ENCODE measurements around the gene FCGR1A.
"Not testable (repeated sequence)": the region's sequence is repeated elsewhere in the genome, so short reads cannot be mapped to it uniquely, and the experiment has no call there.

Gene FCGR1A

DNA sequence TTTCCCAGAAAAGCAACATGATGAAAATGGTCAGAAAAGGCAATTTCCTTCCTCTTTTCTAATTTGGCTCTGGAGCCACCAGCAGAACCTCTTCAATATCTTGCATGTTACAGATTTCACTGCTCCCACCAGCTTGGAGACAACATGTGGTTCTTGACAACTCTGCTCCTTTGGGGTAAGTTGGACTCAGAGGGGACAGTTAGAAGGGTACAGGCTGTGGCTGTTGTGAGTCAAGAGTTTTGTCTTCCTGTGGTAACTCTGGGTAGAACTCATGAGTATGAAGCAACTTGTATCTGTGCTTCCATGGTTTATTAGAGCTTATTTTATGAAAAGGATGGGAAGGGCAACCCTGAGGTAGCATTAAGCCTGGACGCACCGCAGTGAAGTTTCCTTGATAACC lies at the start of gene FCGR1A:
TSS of gene FCGR1A (plus strand) at position 95 of the 400 bp plus-strand sequence. CDS start at position 145, 50 bp downstream.
- not testable (repeated sequence) for DNase-seq

DNA sequence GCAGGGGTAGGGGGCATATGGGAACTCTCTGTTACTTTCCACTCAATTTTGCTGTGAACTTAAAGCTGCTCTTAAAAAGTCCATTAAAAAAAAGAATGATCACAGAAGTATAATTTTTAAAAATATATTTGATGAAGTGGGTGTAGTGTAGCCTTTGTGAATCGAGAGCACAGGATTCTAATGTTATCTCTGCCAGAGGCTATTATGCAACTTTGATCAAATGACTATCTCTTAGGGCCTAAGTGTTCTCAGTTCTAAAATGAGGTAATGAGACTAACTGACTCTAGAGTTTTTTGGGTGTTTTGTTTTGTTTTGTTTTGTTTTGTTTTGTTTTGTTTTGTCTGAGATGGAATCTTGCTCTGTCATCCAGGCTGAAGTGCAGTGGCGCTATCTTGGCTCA lies 49.7 kb upstream of the FCGR1A start:
- not testable (repeated sequence) for DNase-seq

DNA sequence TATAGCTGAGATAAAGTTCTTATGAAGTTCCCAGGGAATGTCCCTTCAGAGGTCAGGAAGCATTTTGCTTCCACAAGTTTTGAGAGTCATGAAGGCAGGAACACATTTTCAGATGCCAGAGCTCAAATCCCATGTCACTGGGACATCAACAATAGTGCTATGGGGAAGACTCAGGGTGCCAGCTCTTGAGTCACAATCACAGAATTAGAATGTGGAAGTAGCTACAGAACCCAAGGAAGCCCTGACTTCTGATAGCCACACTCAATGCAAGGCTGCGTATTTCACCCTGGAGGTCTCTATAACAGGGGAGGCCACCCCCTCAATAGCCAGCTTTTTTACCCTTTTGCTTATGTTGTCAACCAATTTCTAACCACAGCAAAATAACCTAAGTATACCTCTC lies 47.8 kb upstream of the FCGR1A start:
- not testable (repeated sequence) for DNase-seq

DNA sequence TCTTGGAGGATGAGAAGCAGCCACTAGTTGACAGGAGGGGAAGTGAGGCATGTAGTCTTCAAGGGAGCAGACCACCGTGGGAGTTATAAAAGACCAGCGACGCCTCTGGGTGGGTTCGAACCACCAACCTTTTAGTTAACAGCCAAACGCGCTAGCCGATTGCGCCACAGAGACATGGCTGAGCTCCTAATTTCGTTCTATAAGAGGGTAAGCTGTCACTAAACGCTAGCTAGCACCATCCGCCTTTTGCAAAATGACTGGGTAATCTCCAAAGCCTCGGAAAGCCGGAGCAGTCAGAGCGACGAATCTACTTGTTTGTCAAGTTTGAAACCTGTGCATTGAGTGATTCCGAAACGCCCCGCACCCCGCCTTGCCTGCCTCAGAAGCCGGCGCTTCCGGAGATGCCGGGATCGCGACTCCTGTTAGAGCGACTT lies 42.3 kb upstream of the FCGR1A start:
- DNase-seq = not testable (repeated sequence)

DNA sequence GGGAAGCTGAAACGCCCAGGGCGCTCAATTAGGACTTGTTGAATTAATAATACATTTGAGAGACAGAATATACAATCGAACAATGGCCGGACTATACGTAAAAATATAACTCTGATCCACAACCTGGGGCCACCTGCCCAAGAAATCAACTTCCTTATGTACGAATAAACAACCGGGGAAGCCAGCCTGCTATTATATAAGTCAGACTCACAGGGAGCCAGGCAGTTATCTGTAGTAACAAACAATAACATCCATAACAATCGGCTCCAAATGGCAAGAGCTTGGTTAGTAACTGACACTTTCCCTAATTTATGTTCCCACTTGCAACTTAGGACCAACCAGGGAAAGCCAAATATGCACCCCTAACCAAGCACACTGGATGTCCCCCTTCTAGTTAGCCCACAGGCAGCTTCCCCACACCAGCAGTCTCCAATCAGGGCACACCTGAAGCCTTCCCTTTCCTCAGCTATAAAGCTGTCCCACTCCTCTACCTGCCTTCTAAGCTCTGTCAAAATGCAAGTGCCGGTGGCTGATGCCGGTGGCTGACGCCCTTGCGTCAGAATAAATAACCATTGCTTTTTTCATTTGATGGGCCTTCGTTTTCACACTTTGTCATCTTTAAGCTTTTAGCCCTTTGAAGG lies 41.8 kb upstream of the FCGR1A start:
- not testable (repeated sequence) for DNase-seq

DNA sequence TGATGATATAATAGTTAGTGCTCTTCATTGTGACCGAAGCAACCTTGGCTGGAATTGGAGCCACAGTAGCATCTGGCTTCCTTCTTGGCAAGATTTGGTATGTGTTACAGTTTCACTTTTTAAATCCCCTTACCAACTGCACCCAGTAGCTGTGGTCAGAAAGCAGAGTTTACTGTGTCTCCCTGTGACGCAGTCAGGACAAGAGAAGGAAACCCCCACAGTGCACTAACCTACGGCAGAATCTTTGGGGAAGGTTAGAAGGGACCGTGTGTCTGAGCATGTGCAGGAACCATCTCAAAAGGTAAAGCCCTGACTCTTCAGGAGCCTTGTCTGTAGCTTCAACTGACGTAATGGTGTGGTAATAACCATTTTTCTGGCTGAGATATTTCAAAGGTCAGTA lies 40.6 kb upstream of the FCGR1A start:
- not testable (repeated sequence) for DNase-seq

DNA sequence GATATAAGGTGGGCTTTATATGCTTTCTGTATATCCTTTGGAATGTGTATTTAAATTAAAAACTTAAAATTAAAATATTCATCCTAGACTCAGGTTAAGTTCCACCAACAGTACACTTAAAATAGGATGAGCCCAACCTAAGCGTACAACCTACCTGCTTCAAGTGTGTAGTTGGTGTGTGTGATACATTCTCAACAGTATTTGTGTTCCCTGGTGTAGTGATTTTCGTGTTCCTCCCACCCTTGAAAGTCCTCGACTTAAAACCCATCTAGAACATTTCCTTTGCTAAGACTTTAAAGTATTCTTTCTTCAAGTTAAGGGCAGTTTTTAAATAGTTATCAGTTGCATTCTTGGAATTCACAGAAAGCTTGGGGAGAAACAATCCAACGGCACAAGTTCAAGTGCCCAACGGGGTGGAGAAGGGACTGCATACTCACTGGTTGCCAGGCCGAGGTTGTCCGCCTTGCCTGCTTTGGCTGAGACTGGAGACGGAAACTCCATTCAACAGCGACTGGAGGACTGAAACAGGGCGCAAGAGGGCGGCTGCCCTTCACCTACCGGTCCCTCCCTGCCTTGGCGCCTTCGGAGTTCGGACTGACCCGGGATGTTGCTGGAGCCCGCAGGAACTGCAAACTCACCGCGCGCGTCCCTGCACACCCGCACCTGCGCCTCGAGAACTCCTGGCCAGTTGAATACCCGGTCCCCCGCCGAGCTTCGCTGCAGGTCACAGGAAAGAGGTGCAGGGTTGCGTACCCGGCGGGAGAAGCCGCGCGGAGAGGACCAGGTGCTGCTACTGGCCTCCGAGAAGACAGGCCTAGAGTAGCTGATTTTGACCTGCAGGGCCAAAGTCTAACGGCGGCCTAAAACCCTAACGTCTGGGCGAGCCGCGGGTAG lies 35.8 kb upstream of the FCGR1A start:
- DNase-seq = not testable (repeated sequence)

DNA sequence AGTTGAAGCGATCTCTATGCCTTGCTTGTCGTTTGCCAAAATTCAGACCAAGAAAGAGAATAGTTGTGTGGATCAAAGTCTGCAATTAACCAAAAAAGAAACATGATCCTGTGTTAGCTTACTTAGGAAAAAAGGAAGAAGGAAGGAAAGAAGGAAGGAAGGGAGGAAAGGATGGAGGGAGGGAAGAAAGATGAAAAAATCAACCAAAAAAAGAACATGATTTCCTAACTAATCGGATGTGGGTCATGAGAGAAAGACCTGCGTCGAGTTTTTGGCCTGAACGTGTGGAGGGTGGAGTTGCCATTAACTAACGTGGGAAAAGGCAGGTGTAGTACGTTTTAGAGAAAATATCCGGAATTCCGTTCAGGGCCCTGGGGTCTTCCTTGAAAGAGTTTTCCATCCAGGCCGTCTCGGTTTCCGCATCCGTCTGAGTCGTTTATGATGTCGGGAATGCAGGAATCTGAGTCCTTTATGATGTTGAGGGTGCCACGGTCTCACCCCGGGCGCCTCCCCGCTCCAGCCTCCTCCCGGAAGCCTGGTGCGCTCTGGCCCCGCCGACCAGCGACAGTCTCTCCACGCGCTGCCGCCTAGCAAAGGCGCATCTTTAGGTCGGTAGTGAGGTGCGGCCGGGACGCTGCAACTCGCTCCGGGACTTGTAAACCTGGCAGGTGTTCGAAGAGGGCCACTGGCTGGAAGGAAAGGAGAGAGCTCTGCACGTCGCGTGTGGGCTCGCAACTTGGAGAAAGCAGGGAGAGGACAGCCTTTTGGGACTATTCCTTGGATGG lies 34.9 kb upstream of the FCGR1A start:
- DNase-seq = not testable (repeated sequence)

DNA sequence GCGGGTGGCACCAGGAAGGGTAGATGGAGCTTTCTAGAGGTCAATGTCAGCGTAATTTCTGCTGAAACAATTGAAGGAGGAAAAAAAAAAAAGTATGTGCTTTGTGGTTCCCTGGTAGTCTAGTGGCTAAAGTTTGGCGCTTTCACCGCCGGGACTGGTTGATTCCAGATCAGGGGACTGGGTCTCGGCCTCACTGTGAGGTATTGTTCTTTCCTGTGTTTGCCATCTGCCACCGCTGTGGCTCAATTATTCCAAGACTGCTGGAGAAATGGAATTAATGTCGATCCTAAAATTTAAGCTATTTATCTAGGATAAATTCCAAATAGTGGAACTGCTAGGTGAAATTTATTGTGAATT lies 34.4 kb upstream of the FCGR1A start:
- DNase-seq = not testable (repeated sequence)

DNA sequence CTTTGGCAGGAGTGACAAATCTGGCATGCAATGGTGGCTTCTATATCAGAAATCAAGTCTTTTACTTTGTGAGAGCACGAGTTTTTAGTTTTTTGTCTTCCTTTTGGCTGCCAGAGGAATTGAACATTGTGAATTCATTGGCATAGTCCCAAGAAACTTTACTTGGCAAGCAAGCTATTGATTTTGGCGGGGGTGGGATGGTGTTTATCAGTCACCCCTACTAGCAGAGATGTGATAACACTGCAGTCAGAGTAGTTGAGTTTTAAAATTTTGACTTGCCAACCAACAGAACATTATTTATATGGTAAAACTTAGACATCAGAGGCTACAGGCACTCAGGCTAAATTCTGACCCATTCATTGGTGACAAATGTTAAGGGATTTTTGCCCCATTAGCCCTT lies 31.9 kb upstream of the FCGR1A start:
- DNase-seq = not testable (repeated sequence)

DNA sequence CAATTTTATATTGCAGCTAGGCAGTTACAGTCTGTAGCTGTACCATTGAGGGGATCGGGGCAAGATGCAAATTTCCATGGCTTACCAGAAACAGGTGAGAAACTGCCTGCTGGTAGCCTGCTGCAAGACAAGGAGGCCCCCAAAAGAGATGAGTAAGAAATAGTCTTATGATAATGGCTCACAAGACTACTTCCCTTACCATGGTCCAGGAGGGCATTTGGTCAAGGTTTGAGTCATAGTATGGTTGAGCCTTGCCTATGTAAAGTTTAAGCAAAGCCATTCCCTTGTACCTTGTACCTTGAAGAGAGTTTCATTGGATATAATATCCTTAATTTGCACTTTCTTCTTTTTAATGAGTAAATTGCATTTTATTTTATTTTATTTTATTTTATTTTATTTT lies 30.3 kb upstream of the FCGR1A start:
- not testable (repeated sequence) for DNase-seq

DNA sequence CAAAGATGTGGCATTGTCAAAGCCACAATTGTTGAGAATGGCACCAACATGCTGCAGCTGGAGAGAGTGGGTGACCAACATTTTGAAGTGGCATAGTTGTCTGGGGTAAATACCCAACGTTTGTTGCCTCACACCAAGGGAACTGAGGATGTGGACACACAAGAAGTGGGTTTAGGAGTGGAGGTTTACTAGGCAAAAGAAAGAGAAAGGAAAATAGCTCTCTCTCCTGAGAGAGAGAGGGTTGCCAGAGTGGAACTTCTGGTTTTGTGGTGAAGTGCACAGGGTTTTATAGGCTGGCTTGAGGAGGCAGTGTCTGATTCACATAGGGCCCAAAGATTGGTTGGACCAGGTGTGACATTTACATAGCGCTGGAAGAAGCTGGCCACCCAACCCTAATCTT lies 29.0 kb upstream of the FCGR1A start:
- not testable (repeated sequence) for DNase-seq

DNA sequence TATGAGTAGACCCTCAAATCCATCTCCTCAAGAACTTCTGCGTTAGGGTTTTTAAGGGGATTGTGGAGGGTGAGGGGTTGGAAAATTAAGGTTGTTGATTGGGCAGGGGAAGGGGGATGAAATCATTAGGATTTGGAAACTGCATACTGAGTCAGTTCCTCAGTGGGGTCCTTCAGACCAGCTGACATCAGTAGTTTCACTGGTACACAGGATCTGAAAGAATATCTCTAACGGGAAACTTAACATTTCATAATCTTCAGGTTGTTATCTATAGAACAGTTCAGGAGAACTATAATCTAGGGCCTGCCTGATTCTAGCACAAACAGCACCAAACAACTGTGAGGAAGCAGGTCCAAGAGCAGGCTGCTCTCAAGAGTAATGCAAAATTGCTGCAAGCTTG lies 27.2 kb upstream of the FCGR1A start:
- DNase-seq = not testable (repeated sequence)

DNA sequence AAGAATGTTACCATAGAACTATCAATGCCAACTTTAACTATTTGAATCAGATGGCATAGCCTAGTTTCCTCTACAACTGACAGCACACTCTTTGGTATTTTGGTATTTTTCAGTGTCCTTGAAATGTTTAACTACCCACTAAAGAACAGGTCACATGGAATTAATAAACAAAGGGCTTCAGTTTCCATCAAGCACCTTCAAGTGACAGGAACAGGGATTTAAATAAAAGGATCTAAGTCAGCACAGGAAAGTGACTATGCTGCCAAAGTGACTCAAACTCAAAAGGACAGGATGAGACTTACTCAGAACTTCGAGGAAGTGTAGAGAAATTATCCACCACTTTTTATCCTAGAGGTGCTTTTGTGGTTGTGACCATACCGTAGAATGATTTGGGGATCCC lies 20.2 kb upstream of the FCGR1A start:
- not testable (repeated sequence) for DNase-seq

DNA sequence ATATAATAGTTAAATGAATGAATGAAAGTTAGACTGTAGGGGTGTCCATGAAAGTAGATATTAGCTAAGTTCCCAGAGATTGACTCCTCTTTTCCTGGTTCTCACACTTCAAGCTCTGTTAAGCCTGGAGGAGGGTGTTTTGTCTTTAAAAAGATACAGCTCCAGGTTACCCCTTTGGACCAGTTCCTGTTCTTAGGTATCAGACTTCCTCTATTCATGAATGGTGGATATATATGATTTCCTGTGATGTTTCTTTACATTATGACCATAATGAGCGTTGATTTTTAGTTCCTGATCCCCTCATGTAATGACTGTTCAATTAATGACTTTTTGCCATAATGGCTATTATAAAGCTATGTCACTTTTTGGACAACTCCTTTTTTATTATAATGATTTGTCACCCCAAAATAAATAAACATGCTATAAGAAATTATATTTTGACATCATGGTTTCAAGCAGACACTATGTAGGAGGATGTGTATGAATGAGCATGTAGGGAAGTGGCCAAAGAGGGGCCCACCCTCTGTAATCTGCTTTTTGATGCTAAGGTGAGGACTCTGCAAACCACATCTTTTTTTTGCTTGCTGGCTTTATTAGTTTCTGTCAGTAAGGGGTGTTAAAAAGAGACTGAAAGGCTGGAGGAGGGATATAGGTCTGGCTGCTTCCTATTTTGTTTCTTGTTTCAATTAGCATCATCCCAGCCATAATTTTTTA lies 18.2 kb upstream of the FCGR1A start:
- not testable (repeated sequence) for DNase-seq

DNA sequence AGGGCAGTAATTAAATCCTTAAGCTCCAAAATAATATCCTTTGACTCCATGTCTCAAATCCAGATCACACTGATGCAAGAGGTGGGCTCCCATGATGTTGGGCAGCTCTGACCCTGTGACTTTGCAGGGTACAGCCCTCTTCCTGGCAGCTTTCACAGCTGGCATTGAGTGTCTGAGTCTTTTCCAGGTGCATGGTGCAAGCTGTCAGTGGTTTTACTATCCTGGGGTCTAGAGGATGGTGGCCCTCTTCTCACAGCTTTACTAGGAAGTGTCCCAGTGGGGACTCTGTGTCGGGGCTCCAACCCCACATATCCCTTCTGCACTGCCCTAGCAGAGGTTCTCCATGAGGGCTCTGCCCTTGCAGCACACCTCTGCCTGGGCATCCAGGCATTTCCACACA lies 16.3 kb upstream of the FCGR1A start:
- DNase-seq = not testable (repeated sequence)

DNA sequence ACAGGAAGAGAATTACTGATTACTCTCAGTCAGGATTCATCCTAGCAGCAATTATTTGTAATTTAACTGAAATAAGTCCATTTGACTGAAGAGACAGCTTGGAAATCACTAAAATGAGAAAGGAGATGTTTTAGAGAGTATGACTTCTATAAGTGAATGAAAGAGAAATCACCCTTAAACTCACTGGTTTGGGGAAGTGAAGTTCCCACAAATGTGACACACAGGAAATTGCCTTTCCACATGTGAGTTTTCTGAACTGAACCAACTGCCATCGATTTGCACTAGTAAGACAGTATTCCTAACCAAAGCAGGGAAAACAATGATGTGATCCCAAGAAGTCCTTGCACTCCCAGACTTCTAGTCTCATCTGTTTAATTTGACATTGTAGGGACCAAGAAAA lies 13.3 kb upstream of the FCGR1A start:
- DNase-seq = not testable (repeated sequence)

DNA sequence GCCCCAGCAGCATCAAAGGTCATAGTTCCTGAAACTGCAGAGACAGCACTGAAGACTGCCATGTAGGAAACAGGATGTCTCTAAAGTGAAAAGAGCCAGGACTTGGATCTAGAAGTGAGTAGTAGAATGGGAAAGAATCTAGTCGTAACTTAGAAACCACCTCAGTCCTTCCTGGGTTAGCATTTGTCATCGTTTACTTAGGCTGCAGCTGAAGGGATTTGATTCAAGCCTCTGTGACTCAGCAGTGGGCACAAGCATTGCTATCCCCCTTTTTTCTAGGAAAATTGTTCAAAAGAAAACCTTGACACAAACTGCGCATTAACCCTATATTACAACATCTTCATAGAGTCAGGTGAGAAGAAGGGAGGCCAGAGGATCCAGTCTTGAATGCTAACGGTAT lies 11.8 kb upstream of the FCGR1A start:
- not testable (repeated sequence) for DNase-seq

DNA sequence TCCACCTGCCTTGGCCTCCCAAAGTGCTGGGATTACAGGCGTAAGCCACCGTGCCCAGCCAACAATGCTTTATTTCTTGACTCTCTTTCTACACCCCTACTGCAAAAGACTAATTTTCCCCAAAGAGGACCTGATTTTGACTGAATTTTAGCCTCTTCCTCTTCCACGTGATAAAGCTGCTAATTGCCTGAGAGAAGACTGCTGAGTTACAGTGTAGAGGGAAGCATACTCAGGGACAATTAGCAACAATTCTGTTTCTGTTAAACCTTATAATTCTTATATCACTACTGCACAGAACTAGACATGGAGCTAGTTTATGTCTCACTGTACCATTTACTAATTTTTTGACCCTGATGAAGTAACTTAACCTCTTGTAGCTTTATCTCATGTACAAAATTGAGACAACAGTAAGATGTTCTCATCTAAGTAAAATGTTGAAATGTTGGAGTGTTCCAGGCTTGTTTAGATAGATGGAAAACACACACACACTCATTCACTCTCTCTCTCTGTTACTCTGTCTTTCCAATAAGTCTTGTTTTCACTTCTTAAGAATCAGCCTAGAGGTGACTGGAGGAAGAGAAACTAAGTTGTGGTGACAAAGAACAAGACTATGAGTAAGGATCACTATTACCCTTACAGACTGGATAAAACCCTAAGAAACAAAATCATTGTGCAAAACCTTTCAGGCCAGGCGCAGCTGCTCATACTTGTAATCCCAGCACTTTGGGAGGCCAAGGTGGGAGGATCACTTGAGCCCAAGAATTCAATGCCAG lies 10.7 kb upstream of the FCGR1A start:
- not testable (repeated sequence) for DNase-seq

DNA sequence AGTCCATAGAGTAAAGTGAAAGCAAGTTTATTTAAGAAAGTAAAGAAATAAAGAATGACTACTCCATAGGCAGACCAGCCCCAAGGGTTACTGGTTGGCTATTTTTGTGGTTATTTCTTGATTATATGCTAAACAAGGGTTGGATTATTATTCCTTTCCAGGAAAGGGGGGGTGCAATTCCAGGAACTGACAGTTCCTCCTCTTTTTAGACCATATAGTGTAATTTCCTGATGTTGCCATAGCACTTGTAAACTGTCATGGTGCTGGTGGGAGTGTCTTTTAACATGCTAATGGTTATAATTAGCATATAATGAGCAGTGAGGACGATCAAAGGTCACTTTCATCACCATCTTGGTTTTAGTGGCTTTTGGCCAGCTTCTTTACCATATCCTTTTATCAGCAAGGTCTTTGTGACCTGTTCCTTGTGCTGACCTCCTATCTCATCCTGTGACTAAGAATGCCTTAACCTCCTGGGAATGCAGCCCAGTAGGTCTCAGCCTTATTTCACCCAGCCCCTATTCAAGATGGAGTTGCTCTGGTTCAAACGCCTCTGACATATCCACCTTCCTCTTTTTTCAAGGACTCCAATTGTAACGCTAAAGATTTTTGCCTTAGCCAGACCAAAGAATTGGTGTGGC lies 6.9 kb upstream of the FCGR1A start:
- DNase-seq = not testable (repeated sequence)

DNA sequence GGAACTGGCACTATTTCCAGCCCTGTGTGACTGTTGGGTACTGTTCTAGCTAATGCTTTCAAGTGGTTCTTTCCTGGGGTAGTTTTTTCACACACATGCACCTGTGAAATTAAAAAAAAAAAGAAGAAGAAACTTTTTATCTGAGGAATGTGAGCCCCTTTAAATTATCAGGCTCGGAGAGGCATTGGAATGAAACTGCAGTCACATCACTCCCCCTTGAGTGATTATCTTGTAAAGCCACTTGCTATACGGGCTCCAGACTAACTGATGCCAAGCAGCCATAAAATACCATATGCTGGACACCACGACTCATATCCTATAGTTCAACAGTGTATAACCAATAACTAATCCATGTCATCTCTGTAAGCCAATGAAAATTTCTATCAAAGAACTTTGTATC lies 5.4 kb upstream of the FCGR1A start:
- not testable (repeated sequence) for DNase-seq
